T-helper 1 cell treated with Interleukin-12 subunit alpha and Interleukin-12 subunit beta and Interleukin-4 antibody, amounts not matched to agents 30 μg/mL and 1 μg/mL, for 36 hours (primary cell): ENCODE measurements around the gene FLNC.

ENCODE experiments used
- H3K27ac Mint-ChIP-seq: one replicate; pipeline ENCODE4 v1.8.0; 2021; ENCODE audit warnings: mild to moderate bottlenecking, mixed read lengths
- H3K27me3 Mint-ChIP-seq: one replicate; pipeline ENCODE4 v1.8.0; 2021; ENCODE audit warnings: low read depth, mixed read lengths
- H3K36me3 Mint-ChIP-seq: one replicate; pipeline ENCODE4 v1.8.0; 2021; ENCODE audit warnings: low read depth, mixed read lengths
- H3K4me1 Mint-ChIP-seq: one replicate; pipeline ENCODE4 v1.8.0; 2021; ENCODE audit warnings: low read depth, mixed read lengths
- H3K4me3 Mint-ChIP-seq: one replicate; pipeline ENCODE4 v1.8.0; 2021; ENCODE audit warnings: mild to moderate bottlenecking, moderate library complexity, mixed read lengths
- H3K9me3 Mint-ChIP-seq: one replicate; pipeline ENCODE4 v1.8.0; 2021; ENCODE audit warnings: mixed read lengths

FLNC gene

DNA sequence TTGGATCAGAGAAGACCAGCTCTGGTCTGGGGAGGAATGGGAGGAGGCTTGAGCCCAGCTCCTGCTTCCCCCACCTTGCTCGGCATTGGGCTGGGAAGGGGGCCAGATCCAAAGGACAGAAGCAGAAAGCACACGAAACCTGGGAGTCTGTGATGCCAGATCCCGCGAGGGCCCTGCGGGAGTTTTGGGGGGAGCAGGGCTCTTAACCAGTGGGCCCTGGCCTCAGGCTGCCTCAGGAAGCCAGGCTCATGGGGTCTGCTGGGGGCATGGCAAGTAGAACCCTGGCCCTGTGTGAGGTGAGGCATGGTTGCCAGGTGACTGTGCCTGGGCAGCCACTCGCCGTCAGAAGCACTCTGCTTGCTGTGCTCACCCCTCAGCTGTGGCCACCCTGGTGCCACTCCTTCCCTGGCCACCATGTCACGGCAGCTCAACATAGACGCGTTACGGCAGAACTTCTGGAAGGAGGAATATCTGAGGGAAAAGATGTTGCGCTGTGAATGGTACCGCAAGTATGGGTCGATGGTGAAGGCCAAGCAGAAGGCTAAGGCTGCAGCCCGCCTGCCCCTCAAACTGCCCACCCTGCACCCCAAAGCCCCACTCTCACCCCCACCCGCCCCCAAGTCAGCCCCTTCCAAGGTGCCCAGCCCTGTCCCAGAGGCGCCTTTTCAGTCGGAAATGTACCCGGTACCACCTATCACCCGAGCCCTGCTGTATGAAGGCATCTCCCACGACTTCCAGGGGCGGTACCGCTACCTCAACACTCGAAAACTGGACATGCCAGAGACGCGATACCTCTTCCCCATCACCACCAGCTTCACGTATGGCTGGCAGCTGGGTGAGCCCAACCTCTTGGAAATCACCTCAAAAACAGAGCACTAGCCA is 36.0 kb downstream of the FLNC start:
- H3K27ac Mint-ChIP-seq, result no peak overlapping the region
- H3K4me1 Mint-ChIP-seq, result peaks cover 23% of the 10 kb centered on the region
- no peaks in the 10 kb centered on the region for H3K9me3 Mint-ChIP-seq
- H3K36me3 Mint-ChIP-seq, result peaks cover 15% of the 10 kb centered on the region
- H3K27me3 Mint-ChIP-seq, result peaks cover 17% of the 10 kb centered on the region
- no peak overlapping the region for H3K4me3 Mint-ChIP-seq

DNA sequence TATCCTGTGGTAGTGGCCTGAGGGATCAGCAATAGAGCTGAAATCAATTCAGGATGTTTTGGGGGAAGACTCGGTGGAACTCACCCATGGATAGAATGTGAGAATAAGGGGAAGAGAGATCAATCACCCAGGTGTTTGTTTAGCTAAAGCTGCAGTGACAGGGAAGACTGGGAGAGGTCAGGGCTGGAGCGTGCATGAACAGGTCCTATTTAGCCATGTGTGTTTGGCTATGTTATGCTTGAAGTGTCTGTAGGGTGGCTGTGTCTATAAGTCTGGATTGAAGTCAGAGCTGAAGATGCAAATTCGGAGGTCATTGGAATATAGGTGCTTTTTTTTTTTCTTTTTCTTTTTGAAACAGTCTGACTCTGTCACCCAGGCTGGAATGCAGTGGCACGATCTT is 37.0 kb downstream of the FLNC start:
- Mint-ChIP-seq H3K36me3 (peaks cover 15% of the 10 kb centered on the region), H3K9me3 (no peaks in the 10 kb centered on the region), H3K4me3 (no peak overlapping the region), H3K27me3 (peaks cover 27% of the 10 kb centered on the region), H3K4me1 (peaks cover 20% of the 10 kb centered on the region), H3K27ac (no peak overlapping the region)

DNA sequence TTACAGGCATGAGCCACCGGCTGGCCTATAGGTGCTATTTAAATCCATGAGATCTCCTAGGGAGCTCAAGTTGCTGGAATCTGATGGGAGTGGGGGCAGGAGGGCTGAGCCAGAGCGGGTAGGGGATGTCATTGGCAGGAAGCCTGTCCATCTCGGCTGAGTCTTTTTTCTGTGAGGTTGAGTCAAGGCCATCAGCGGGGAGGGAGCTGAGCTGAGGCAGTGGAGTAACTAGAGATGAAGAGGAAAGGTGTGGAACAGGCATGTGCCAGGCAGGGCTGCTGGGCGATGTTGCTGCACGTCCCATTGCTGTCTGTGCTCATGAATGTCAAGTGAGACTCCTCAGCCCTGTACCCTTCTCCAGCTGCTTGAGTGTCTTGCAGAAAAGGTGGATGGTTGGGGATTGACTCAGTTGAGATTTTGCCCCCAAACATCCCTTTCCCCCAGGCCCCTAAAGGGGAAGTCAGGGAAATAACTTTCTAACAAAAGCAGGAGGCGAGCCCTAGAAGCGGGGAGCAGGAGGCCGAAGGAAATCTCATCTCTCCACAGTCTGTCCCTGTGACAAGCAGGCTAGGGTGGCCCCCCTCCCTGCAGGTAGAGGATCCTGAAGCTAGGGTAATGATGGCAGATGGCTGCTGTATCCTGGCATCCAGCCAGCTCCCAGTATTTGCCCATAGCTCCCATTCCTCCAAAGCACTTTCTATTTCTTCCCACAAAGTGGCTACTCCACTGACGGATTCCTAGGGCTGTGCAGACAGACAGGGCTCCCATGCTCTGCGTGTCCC is 37.8 kb downstream of the FLNC start:
- peaks cover 9% of the 10 kb centered on the region for H3K36me3 Mint-ChIP-seq
- H3K4me3 Mint-ChIP-seq, result peak overlapping the region; percentile 15
- peaks cover 27% of the 10 kb centered on the region for H3K27me3 Mint-ChIP-seq
- H3K27ac Mint-ChIP-seq, result no peak overlapping the region
- H3K4me1 Mint-ChIP-seq, result peaks cover 15% of the 10 kb centered on the region
- H3K9me3 Mint-ChIP-seq, result no peaks in the 10 kb centered on the region

DNA sequence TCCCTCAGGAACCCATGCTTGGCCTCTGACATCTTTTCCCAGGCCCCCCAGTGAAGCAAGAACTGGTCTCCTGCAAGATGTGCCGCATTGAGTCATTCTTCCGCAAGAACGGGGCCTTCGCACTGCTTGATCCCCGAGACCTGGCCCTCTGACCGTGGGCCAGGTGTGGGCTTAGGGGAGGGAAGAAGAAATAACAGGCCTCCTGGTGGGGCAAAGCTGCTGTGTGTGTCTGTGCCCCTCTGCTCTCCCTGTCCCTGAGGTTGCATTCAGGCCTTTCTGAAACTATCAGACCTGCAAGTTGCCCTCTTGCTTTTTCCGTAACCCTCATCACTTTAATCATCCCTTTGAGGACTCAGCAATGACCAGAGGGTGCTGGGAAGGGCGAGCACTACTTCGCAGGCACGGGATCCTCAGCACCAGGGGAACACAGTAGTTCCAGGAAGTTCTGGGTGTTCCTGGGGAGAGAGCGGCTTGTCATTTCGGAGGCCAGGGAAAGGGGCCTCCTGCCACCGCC is 38.5 kb downstream of the FLNC start:
- Mint-ChIP-seq H3K27me3 (peaks cover 27% of the 10 kb centered on the region), H3K4me3 (peak overlapping the region; percentile 27), H3K4me1 (peaks cover 13% of the 10 kb centered on the region), H3K36me3 (peaks cover 9% of the 10 kb centered on the region), H3K9me3 (no peaks in the 10 kb centered on the region), H3K27ac (no peak overlapping the region)

DNA sequence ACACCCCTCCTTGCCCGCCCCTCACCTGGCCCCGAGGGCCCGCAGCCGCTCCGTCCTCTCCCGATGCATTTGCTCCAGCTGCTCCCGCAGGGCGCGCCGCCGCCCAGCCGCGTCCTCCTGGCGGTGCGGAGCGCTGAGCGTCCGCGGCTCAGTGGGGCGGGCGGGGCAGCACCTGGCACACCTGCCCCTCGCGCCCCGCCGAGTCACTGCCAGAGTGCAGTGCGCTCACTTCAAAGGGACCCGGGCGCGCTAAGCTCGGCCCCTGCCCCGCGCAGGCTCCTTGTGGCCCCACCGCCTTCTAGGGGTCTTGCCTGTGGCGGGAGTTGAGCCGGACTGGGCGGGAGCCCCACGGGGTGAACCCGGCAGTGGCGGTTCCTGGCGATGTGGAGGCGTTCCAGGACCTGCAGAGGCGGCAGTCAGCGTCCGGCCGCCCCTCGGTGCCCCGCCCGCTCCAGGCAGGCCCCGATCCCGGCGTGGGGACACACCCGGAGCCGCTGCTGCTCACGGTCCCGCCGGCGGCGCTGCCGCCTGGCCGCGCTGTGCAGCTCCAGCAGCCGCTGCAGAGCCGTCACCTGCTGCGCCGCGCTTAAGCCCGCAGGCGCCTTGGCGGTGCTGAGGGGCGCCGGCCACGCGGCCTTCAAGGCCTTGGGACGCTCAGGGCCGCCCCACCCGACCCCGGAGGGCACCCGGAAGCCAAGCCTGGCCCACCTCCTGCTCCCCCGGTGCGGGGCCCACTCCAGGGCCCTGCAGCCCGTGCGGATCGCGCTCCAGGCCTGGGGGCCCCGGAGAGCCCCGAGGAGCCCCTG is 39.1 kb downstream of the FLNC start:
- H3K36me3 Mint-ChIP-seq, result peaks cover 8% of the 10 kb centered on the region
- no peaks in the 10 kb centered on the region for H3K9me3 Mint-ChIP-seq
- H3K4me1 Mint-ChIP-seq, result peaks cover 10% of the 10 kb centered on the region
- no peak overlapping the region for H3K27ac Mint-ChIP-seq
- H3K27me3 Mint-ChIP-seq, result peaks cover 27% of the 10 kb centered on the region
- no peak overlapping the region for H3K4me3 Mint-ChIP-seq

DNA sequence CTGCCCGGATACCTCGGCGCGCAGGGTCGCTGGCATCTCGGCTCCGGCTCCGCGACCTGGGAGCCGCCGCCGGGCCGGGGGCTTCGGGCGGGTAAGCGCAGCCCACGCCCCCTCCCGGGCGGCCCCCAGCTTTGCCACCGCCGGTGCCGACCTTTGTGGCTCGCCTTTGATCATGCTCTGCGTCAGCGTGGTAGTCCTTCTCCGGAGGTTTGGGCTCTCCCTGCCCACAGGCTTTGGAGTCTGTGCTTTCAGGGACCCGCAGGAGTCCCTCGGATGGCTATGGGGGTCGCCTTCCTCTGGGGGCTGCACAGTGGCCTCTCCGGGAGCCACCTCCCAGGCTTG is 39.7 kb downstream of the FLNC start:
- peaks cover 8% of the 10 kb centered on the region for H3K36me3 Mint-ChIP-seq
- no peak overlapping the region for H3K27ac Mint-ChIP-seq
- H3K4me3 Mint-ChIP-seq, result peak overlapping the region; percentile 69
- peaks cover 10% of the 10 kb centered on the region for H3K4me1 Mint-ChIP-seq
- peaks cover 27% of the 10 kb centered on the region for H3K27me3 Mint-ChIP-seq
- no peaks in the 10 kb centered on the region for H3K9me3 Mint-ChIP-seq

DNA sequence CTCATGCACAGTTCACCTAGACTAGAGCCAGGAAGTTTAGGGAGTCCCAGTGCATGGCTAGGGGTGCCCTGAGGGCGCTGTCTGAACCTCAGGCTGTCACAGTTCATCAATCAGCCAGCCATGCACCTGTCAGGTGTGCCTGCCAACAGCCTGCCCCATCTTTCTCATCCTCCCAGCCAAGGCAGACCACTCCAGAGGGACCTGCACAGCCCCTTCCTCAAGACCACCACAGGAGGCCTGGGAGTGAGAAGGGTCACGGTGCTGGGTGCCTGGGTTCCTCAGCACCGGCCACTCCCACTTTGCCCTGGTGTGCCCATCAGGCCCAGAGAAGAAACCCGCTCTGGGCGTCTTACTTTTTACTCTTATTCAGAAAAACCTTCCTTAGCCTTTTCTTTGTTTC is 40.8 kb downstream of the FLNC start:
- H3K4me3 Mint-ChIP-seq, result no peak overlapping the region
- peaks cover 8% of the 10 kb centered on the region for H3K4me1 Mint-ChIP-seq
- H3K27ac Mint-ChIP-seq, result no peak overlapping the region
- no peaks in the 10 kb centered on the region for H3K9me3 Mint-ChIP-seq
- H3K27me3 Mint-ChIP-seq, result peaks cover 27% of the 10 kb centered on the region
- peaks cover 2% of the 10 kb centered on the region for H3K36me3 Mint-ChIP-seq

DNA sequence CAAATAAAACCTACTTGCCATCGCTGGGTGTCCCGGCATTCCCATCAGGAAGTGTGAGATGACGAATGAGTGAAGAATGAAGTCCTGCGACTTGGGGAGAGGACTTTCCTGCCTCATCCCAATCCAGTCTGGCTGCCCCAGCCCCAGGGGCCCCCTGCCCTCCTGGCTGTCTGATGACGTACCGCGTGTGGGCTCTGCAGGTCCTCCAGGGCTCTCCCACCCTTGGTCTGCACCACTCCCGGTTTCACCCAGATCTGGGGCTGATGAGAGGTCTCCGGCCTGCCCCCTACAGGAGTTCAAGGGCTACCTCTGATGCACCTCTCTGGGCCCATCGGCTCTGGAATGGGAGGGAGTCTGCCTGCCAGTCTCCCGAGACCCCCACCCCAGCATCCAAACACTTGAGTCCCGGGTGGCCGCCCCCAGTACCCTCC is 42.2 kb downstream of the FLNC start:
- H3K4me1 Mint-ChIP-seq, result peaks cover 8% of the 10 kb centered on the region
- H3K9me3 Mint-ChIP-seq, result no peaks in the 10 kb centered on the region
- H3K27ac Mint-ChIP-seq, result no peak overlapping the region
- peaks cover 2% of the 10 kb centered on the region for H3K36me3 Mint-ChIP-seq
- peaks cover 27% of the 10 kb centered on the region for H3K27me3 Mint-ChIP-seq
- H3K4me3 Mint-ChIP-seq, result no peak overlapping the region

DNA sequence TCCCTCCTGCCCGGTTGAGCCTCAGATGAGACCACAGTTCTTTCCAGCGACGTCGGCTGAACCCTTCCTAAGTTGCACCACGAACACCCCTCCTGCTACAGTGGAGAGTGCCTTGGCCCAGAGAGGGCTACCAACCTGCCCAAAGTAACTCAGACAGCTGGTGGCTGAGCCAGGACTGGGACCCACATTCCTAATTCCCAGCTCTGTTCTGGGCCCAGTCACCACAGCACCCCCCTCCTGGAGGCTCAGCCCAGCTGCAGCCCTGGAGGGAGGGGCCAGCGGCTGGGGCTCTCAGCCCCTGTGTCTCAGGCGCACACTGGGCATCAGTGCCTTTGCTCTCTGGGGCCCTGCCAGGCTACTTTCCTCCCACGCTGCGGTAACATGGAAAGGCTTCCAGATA is 43.0 kb downstream of the FLNC start:
- Mint-ChIP-seq H3K4me1 (peaks cover 5% of the 10 kb centered on the region), H3K36me3 (peaks cover 2% of the 10 kb centered on the region), H3K27me3 (peaks cover 23% of the 10 kb centered on the region), H3K27ac (no peak overlapping the region), H3K9me3 (no peaks in the 10 kb centered on the region), H3K4me3 (no peak overlapping the region)

DNA sequence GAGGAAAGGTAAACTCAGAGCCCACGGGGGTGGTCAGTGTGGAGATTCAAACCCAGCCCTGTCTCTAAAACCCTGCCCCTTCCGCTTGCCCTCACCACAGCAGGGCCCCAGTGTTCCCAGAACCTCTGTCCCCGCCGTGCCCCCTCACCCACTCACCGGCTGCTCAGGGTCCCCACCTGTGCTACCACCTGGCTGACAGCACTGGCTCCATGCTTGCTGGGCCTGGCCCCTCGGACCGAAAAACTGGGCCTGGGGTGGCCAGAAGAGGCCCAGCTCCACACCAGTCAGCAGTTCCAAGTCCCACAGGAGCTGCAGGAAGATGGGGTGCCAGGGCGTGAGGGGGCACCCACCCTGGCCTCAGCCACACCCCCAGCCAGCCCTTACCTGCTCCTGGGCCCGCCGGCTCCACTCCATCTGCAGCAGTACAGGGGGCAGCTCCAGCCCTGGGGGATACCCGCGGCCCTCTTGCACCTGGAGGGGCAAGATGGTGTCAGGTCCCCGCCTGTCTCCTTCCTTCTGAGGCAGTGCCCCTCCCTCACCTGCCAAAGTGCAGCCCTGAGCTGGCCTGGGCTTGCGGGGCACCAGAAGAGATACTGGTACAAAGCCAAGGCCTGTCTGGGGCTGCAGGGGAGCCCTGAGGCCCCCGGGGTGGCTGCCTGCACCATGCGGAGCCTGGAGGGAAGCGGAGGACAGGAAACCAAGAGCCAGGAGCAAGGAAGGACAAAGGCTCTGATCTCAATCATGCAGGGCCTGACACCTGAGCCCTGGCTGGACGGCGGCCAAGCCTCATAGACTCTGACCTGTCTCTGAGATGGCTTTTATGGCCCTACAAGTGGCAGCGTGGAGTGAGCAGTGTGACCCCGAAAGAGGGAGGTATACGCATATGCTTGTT is 44.2 kb downstream of the FLNC start:
- Mint-ChIP-seq H3K27me3 (peaks cover 23% of the 10 kb centered on the region), H3K36me3 (peaks cover 2% of the 10 kb centered on the region), H3K9me3 (no peaks in the 10 kb centered on the region), H3K4me1 (peaks cover 5% of the 10 kb centered on the region), H3K4me3 (no peak overlapping the region), H3K27ac (no peak overlapping the region)

DNA sequence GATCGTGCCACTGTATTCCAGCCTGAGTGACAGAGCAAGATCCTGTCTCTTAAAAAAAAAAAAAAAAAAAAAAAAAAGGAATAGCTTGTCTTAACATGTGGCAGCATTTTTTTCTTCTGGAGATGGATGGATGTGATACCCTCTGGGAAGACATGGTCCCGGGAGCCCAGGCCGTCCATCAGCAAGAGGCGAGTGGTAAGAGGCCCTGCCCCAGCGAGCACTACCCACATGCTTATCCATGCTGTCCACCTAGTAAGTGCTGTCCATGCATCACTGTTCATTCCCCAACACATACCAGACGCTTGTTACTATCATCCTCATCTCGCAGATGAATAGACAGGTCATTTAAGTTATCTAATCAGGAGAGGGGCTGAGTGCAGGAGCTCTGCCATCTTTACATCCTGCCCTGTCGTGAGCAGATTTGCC is 45.3 kb downstream of the FLNC start:
- no peak overlapping the region for H3K27ac Mint-ChIP-seq
- no peaks in the 10 kb centered on the region for H3K9me3 Mint-ChIP-seq
- no peak overlapping the region for H3K4me3 Mint-ChIP-seq

DNA sequence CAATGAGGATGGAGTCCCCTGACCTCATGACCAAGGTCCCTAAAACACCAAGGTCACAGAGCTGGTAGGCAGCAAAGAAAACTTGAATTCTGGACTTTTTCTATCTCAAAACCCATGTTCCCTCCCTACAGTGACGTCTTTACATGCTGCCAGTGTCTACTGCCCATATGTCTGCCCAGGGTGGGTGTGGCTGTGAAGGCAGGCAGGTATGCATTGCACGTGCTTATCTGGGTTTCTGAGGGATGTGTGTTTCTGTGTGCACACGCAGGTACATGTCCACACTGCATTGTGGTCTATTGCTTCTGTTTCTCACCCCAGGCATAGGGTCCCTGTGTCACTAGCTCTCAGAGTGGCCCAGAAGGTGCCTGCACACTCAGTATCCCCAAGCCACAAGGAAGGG is 45.9 kb downstream of the FLNC start:
- H3K36me3 Mint-ChIP-seq, result no peaks in the 10 kb centered on the region
- no peak overlapping the region for H3K4me3 Mint-ChIP-seq
- H3K27ac Mint-ChIP-seq, result no peak overlapping the region
- no peaks in the 10 kb centered on the region for H3K9me3 Mint-ChIP-seq
- no peaks in the 10 kb centered on the region for H3K4me1 Mint-ChIP-seq
- peaks cover 11% of the 10 kb centered on the region for H3K27me3 Mint-ChIP-seq

More for the DNA sequence above, 45.3 kb downstream of the FLNC start:
- Mint-ChIP-seq H3K36me3 (no peaks in the 10 kb centered on the region), H3K27me3 (peaks cover 17% of the 10 kb centered on the region), H3K4me1 (no peaks in the 10 kb centered on the region)

DNA sequence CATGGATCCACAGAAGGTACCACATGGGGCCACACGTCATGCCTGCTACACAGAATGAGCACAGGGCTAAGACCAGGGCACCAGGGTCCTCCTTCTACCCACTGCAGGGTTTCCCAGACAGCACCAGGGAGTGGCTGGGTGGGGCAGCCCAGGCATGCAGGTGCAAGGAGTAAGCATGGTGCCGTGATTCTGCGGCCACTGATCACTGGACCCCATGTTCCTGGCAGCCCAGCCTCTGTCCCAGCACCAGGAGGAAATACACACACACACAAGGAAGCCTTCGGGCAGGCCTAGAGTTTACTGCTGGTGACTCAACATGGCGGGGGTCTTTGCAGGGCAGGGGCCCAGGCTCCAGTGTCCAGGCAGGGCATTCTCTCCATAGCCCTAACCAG is 46.4 kb downstream of the FLNC start:
- Mint-ChIP-seq H3K27me3 (peaks cover 7% of the 10 kb centered on the region), H3K27ac (no peak overlapping the region), H3K36me3 (no peaks in the 10 kb centered on the region), H3K9me3 (no peaks in the 10 kb centered on the region), H3K4me1 (no peaks in the 10 kb centered on the region), H3K4me3 (no peak overlapping the region)
